ENCODE data around the gene PSMC3. TPM values are rescaled to one million over a fixed set of nuclear protein-coding genes. Genes with fewer than 3 reads are reported as not detected.

The PSMC3 gene
- total and polyA plus RNA-seq, 9 of the 15 experiments (the other 6 are each of a cell fraction or from before 2014, with no cell fraction given): 44.3 to 324 (median 240) TPM

GRCh38 chr11:47407746-47408590 lies 18.3 kb downstream of the PSMC3 start, which contains the start of gene SLC39A13 (continued):
- TF ChIP-seq RBM34 (IDR thresholded peaks at IDR 0.05; ENCODE audit: borderline replicate concordance, insufficient read depth, low read length) (no peak), NKRF (IDR thresholded peaks at IDR 0.05; ENCODE audit: borderline replicate concordance) (no peak), ZNF324 (CRISPR knock-in tag; IDR thresholded peaks at IDR 0.05) (no peak), SRF (CRISPR knock-in tag; IDR thresholded peaks at IDR 0.05) (0 out of 4 replicates have a peak, but pooled peaks of 1 of the 2 experiments have one; percentile 13), ZKSCAN8 (CRISPR knock-in tag; IDR thresholded peaks at IDR 0.05) (no peak), ZNF212 (CRISPR knock-in tag; IDR thresholded peaks at IDR 0.05) (no peak), ZNF282 (CRISPR knock-in tag; IDR thresholded peaks at IDR 0.05) (peak; percentile 76; the same call in 1 of the 2 replicates), VEZF1 (CRISPR knock-in tag; IDR thresholded peaks at IDR 0.05) (peak; percentile 96), MCM3 (IDR thresholded peaks at IDR 0.05) (no peak), JUND (IDR thresholded peaks at IDR 0.05; ENCODE audit: borderline replicate concordance, low read depth, low read length) (peak; percentile 74; the same call in 1 of the 2 replicates), JUND (tag; IDR thresholded peaks at IDR 0.05; ENCODE audit: borderline replicate concordance, low read depth, low read length) (peak; percentile 55; the same call in 1 of the 3 replicates), TRIM24 (IDR thresholded peaks at IDR 0.05) (peak in 1 of 2 experiments; percentile 98; a peak in 2 of 4 replicates), DACH1 (IDR thresholded peaks at IDR 0.05; ENCODE audit: partially characterized antibody) (no peak), DDX20 (tag; IDR thresholded peaks at IDR 0.05; ENCODE audit: low read depth) (no peak), ZC3H8 (IDR thresholded peaks at IDR 0.05) (no peak), LCOR (CRISPR knock-in tag; IDR thresholded peaks at IDR 0.05) (peak; percentile 83), ETV6 (IDR thresholded peaks at IDR 0.05; ENCODE audit: borderline replicate concordance in 1 of 2, low read depth in 2 of 2, low read length in 1 of 2) (peak; percentile 12 to 65; a peak in 1 of 4 replicates), ETV6 (CRISPR knock-in tag; IDR thresholded peaks at IDR 0.05; ENCODE audit: borderline replicate concordance) (0 out of 2 replicates have a peak, but pooled peaks have one; percentile 52), TOE1 (IDR thresholded peaks at IDR 0.05; ENCODE audit: borderline replicate concordance) (peak; percentile 55; the same call in 1 of the 2 replicates), TOE1 (CRISPR knock-in tag; IDR thresholded peaks at IDR 0.05; ENCODE audit: borderline replicate concordance, low read depth) (peak; percentile 73; the same call in 1 of the 2 replicates), ZNF444 (CRISPR knock-in tag; IDR thresholded peaks at IDR 0.05) (no peak), EP400 (IDR thresholded peaks at IDR 0.05) (no peak), PREB (CRISPR knock-in tag; IDR thresholded peaks at IDR 0.05) (no peak), STAT5A (IDR thresholded peaks at IDR 0.05; ENCODE audit: borderline replicate concordance, low read length) (peak; percentile 18; the same call in 1 of the 2 replicates), GTF2A2 (tag; IDR thresholded peaks at IDR 0.05) (no peak), HDGF (IDR thresholded peaks at IDR 0.05) (no peak)
